Activated CD8-positive, alpha-beta T cell treated with anti-CD3 and anti-CD28 coated beads, Interleukin-2, amount 10 ng/mL, durations not matched to agents 7 days and 5 days (primary cell): Measurements from ENCODE around the gene PSMD12. TPM values are rescaled to one million over a fixed set of nuclear protein-coding genes. Genes with fewer than 3 reads are reported as not detected.

ENCODE experiments used
- ATAC-seq: fragments of 150-1000 bp; cut with Tn5 transposase; one replicate; pipeline ENCODE4 v1.10.0; 2021; ENCODE audit warnings: moderate library complexity
- CTCF ChIA-PET: fragments of 350-600 bp; sonication (Branson Sonifier 250); formaldehyde crosslinking; loops from one replicate; lab custom pipeline; 2021; ENCODE audit warnings: antibody characterized with exemption; lab: Charles Lee
- POLR2A ChIA-PET: fragments of 350-600 bp; sonication (Branson Sonifier 250); formaldehyde crosslinking; loops from one replicate; lab custom pipeline; 2021; ENCODE audit warnings: antibody characterized with exemption; lab: Charles Lee
- DNase-seq: peaks from one replicate; pipeline ENCODE4 v3.0.0-alpha.2; 2020
- H3K27ac Mint-ChIP-seq: one replicate; pipeline ENCODE4 v1.8.0; 2021; ENCODE audit warnings: mild to moderate bottlenecking, mixed read lengths
- H3K27me3 Mint-ChIP-seq: one replicate; pipeline ENCODE4 v1.8.0; 2021; ENCODE audit warnings: low read depth, mixed read lengths
- H3K36me3 Mint-ChIP-seq: one replicate; pipeline ENCODE4 v1.8.0; 2021; ENCODE audit warnings: low read depth, mixed read lengths
- H3K4me1 Mint-ChIP-seq: one replicate; pipeline ENCODE4 v1.8.0; 2021; ENCODE audit warnings: low read depth, mixed read lengths
- H3K4me3 Mint-ChIP-seq: one replicate; pipeline ENCODE4 v1.8.0; 2021; ENCODE audit warnings: mild to moderate bottlenecking, mixed read lengths
- H3K9me3 Mint-ChIP-seq: one replicate; pipeline ENCODE4 v1.8.0; 2022; ENCODE audit warnings: mixed read lengths; ENCODE audit not compliant: insufficient read depth
- total RNA-seq, 2 experiments: library from RNA; stranded (reverse); gene quantifications; one replicate each; pipeline ENCODE4 v1.2.3, GENCODE V29; 2021

Gene PSMD12
- total RNA-seq, 2 experiments from 2014 or later = 49.4 to 53.9 TPM

DNA sequence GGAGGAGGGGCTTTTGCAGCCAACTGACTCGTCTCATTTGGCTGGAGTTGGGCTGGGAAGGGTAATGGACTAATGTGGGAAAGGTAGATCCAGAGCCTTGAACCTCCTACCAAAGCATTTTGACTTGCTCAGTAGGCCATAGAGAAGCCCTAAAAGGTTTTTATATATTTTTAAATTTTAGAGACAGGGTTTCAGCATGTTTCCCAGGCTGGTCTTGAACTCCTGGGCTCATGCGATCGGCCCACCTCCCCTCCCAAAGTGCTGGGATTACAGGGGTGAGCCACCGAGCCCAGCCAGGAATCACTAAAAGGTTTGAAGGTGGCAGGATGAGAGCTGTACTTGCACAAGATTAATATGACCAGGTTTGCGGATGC lies 8.7 kb upstream of the PSMD12 start:
- ChIA-PET POLR2A (interaction anchor here (0.6 to 8.2 kb wide), 8 partner anchors 8 to 342 kb away, joined by 3 to 135 read pairs (median 4); no protein-coding TSS in a partner anchor), CTCF (interaction anchor here (0.7 to 13.5 kb wide), 46 partner anchors 12 to 584 kb away, joined by 3 to 365 read pairs (median 4); partner anchors contain the start of genes NOL11 and PSMD12)
- Mint-ChIP-seq H3K4me3 (peak overlapping the region; percentile 35), H3K27me3 (no peaks in the 10 kb centered on the region), H3K4me1 (peaks cover 37% of the 10 kb centered on the region), H3K9me3 (no peaks in the 10 kb centered on the region), H3K27ac (no peak overlapping the region), H3K36me3 (peaks cover 11% of the 10 kb centered on the region)
- no peak for DNase-seq
- ATAC-seq = no peak

GRCh38 chr17:67374329-67375053 lies 8.1 kb upstream of the PSMD12 start:
- no peak overlapping the region for H3K27ac Mint-ChIP-seq
- ChIA-PET CTCF (interaction anchor here (0.6 to 13.5 kb wide), 53 partner anchors 11 to 585 kb away, joined by 3 to 365 read pairs (median 4); partner anchors contain the start of genes NOL11 and PSMD12), POLR2A (interaction anchor here (1.1 to 8.2 kb wide), 5 partner anchors 13 to 343 kb away, joined by 3 to 135 read pairs (median 4); no protein-coding TSS in a partner anchor)
- peaks cover 36% of the 10 kb centered on the region for H3K4me1 Mint-ChIP-seq
- H3K27me3 Mint-ChIP-seq = no peaks in the 10 kb centered on the region
- peak; percentile 94 for DNase-seq
- peak; percentile 38 for ATAC-seq
- peak overlapping the region; percentile 35 for H3K4me3 Mint-ChIP-seq
- H3K36me3 Mint-ChIP-seq = peaks cover 6% of the 10 kb centered on the region
- no peaks in the 10 kb centered on the region for H3K9me3 Mint-ChIP-seq

GRCh38 chr17:67372751-67373150 lies 6.4 kb upstream of the PSMD12 start:
- no peak for ATAC-seq
- ChIA-PET POLR2A (no interaction called here), CTCF (interaction anchor here (1.7 to 13.5 kb wide), 6 partner anchors 69 to 316 kb away, joined by 6 to 365 read pairs (median 51); no protein-coding TSS in a partner anchor)
- peaks cover 33% of the 10 kb centered on the region for H3K4me1 Mint-ChIP-seq
- no peak overlapping the region for H3K27ac Mint-ChIP-seq
- H3K4me3 Mint-ChIP-seq = no peak overlapping the region
- no peaks in the 10 kb centered on the region for H3K36me3 Mint-ChIP-seq
- no peaks in the 10 kb centered on the region for H3K27me3 Mint-ChIP-seq
- no peak for DNase-seq
- H3K9me3 Mint-ChIP-seq = no peaks in the 10 kb centered on the region

- Mint-ChIP-seq H3K27me3 (no peaks in the 10 kb centered on the region), H3K36me3 (peaks cover 14% of the 10 kb centered on the region), H3K9me3 (no peaks in the 10 kb centered on the region), H3K27ac (no peak overlapping the region), H3K4me3 (no peak overlapping the region), H3K4me1 (peaks cover 33% of the 10 kb centered on the region)
- DNase-seq = no peak
- no peak for ATAC-seq
- POLR2A ChIA-PET = no interaction called here
- CTCF ChIA-PET = interaction anchor here (1.2 to 14.0 kb wide), 3 partner anchors 7 to 320 kb away, joined by 4 to 146 read pairs (median 5); partner anchors contain the start of gene PITPNC1
These were observed 3.3 kb upstream of the PSMD12 start for GRCh38 chr17:67369676-67370075.

- ChIA-PET POLR2A (interaction anchor here (0.7 to 4.2 kb wide), 7 partner anchors 9 to 359 kb away, joined by 3 to 20 read pairs (median 5); partner anchors contain the start of genes NOL11 and PITPNC1), CTCF (interaction anchor here (1.0 to 14.0 kb wide), 6 partner anchors 11 to 351 kb away, joined by 3 to 146 read pairs (median 4); partner anchors contain the start of gene PITPNC1)
- Mint-ChIP-seq H3K36me3 (peaks cover 37% of the 10 kb centered on the region), H3K27me3 (no peaks in the 10 kb centered on the region), H3K9me3 (no peaks in the 10 kb centered on the region), H3K27ac (peak overlapping the region; percentile 90), H3K4me3 (peak overlapping the region; percentile 89), H3K4me1 (peaks cover 56% of the 10 kb centered on the region)
- no peak for DNase-seq
- peak; percentile 6 for ATAC-seq
These were observed 612 bp downstream of the PSMD12 start for GRCh38 chr17:67365738-67366192.

DNA sequence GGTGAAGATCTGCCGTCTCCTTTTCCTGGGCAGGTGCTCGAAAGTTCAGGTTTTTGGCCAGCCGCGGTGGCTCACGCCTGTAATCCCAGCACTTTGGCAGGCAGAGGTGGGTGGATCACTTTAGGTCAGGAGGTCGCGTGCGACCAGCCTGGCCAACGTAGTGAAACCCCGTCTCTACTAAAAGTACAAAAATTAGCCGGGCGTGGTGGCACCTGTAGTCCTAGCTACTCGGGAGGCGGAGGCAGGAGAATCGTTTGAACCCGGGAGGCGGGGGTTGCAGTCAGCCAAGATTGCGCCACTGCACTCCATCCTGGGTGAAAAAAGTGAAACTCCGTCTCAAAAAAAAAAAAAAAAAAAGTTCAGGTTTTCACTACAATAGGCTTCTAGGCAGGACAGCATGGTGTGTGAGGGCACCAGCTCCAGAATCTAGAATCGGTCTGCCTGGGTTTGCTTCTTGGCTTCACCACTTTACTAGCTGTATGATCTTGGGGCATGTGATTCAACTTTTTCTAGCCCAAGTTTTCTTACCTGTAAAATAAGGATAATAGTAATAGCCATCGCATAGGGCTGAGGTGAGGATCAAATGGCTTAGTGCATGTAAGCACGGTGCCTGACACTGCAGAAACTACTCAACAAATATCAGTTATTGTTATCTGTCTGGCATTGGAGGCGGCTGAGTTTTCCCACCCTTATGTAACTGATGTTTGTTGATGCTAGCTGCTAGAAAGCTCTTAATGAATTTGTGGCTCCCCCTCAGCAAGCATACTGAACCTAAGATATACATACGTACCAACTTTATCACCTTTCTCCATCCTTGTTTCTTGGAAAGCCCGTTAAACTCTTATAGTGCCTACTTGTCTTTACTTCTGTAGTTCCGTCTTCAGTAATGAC lies 1.3 kb downstream of the PSMD12 start:
- CTCF ChIA-PET = interaction anchor here (1.4 to 14.0 kb wide), 4 partner anchors 11 to 118 kb away, joined by 3 to 146 read pairs (median 5); partner anchors contain the start of gene PITPNC1
- DNase-seq = no peak

DNA sequence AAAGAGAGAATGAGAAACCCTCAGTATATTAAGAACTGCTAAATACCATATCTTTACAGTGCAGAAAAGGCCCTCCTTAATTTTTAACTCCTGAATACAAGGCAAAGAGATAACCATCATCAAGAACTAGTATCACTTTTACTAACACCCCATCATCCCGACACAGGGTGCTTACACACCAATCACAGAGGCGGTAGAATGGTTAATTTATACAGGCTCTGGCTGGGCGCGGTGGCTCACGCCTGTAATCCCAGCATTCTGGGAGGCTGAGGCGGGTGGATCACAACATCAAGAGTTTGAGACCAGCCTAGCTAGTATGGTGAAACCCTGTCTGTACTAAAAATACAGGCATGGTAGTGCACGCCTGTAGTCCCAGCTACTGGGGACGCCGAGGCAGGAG lies 4.2 kb downstream of the PSMD12 start:
- no peak for DNase-seq
- no peaks in the 10 kb centered on the region for H3K27me3 Mint-ChIP-seq

More for the DNA sequence above, 1.3 kb downstream of the PSMD12 start:
- Mint-ChIP-seq H3K27me3 (no peaks in the 10 kb centered on the region), H3K36me3 (peaks cover 43% of the 10 kb centered on the region), H3K9me3 (no peaks in the 10 kb centered on the region), H3K27ac (peak overlapping the region; percentile 90), H3K4me3 (peak overlapping the region; percentile 89), H3K4me1 (peaks cover 62% of the 10 kb centered on the region)
- POLR2A ChIA-PET = interaction anchor here (0.7 to 4.2 kb wide), 7 partner anchors 9 to 360 kb away, joined by 3 to 20 read pairs (median 5); partner anchors contain the start of genes NOL11 and PITPNC1
- ATAC-seq = no peak

DNA sequence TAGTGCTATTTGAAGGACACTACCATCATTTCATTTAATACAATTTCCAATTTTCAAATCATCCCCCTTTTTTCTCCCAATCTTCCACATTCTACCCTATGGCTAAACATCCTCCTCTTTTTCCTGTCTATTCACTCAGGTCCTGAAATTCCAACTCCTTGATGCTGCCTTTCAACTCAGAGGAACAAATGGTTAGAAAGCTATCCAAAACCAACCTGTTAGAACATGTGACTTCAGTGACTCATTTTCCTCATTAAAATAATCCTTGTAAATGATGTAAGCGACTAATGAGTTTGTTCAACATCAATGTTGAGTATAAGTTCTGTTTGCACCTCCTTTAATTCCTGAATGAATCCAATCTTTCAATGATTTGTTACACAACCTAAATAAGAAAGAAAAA lies 5.5 kb downstream of the PSMD12 start:
- H3K36me3 Mint-ChIP-seq = peaks cover 60% of the 10 kb centered on the region
- ChIA-PET CTCF (interaction anchor here (0.9 to 14.0 kb wide), 5 partner anchors 9 to 310 kb away, joined by 3 to 146 read pairs (median 4); partner anchors contain the start of gene PITPNC1), POLR2A (interaction anchor here (0.6 kb wide), 2 partner anchors 162 to 363 kb away, joined by 3 read pairs; no protein-coding TSS in a partner anchor)
- DNase-seq = no peak
- peak overlapping the region; percentile 69 for H3K27ac Mint-ChIP-seq
- no peak overlapping the region for H3K4me3 Mint-ChIP-seq
- no peaks in the 10 kb centered on the region for H3K9me3 Mint-ChIP-seq
- H3K27me3 Mint-ChIP-seq = no peaks in the 10 kb centered on the region
- peaks cover 63% of the 10 kb centered on the region for H3K4me1 Mint-ChIP-seq
- ATAC-seq = no peak

More for the DNA sequence above, 4.2 kb downstream of the PSMD12 start:
- Mint-ChIP-seq H3K36me3 (peaks cover 56% of the 10 kb centered on the region), H3K4me3 (no peak overlapping the region), H3K9me3 (no peaks in the 10 kb centered on the region), H3K4me1 (peaks cover 70% of the 10 kb centered on the region), H3K27ac (no peak overlapping the region)
- no peak for ATAC-seq
- ChIA-PET CTCF (interaction anchor here (0.6 to 14.0 kb wide), 4 partner anchors 14 to 268 kb away, joined by 3 to 146 read pairs (median 3); partner anchors contain the start of gene PITPNC1), POLR2A (no interaction called here)

DNA sequence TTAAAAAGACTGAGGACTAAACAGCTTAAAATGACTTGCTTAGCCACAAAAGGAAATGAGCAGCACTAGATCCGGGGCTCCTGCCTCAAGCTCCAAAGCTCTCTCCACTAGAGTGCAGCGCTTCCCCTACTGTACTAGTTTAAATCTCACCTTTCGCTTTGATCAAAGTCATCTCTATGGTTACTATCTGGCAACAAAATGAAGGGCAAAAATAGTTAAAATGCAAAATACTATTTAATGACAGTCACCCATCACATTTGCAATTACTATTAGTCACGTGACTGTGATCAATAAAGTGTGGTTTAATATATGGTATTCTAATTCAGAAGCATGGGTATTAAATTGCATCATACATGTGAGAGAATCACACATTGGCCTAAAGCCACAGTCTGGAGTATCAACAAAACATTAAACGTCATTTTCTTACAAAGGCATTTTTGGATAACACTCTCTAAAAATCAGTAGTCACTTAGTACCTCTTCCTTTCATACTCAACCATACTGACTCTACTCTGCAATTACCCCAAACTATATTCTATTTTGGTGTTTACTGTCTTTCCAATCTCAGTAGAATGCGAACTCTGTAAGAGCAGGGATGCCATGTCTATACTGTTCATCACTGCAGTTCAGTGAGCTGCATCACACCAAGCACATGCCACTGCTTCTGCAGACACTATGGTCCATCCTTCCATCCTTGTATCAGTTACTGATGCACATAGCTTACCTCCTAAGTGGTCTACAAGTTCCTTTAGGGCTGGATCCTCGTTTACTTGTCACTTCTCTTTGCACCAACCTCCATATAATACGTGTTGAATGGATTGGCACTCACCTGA lies 6.2 kb downstream of the PSMD12 start:
- Mint-ChIP-seq H3K27ac (peak overlapping the region; percentile 69), H3K27me3 (no peaks in the 10 kb centered on the region), H3K4me3 (peak overlapping the region; percentile 12), H3K4me1 (peaks cover 57% of the 10 kb centered on the region), H3K36me3 (peaks cover 58% of the 10 kb centered on the region), H3K9me3 (no peaks in the 10 kb centered on the region)
- CTCF ChIA-PET = interaction anchor here (0.8 to 14.0 kb wide), 13 partner anchors 8 to 330 kb away, joined by 3 to 146 read pairs (median 4); partner anchors contain the start of gene PITPNC1
- peak; percentile 87 for ATAC-seq
- POLR2A ChIA-PET = interaction anchor here (0.6 to 0.9 kb wide), 5 partner anchors 14 to 357 kb away, joined by 3 read pairs; partner anchors contain the start of gene PITPNC1
- peak; percentile 76 for DNase-seq

- H3K36me3 Mint-ChIP-seq = peaks cover 60% of the 10 kb centered on the region
- ATAC-seq (no peak), DNase-seq (no peak)
- no peaks in the 10 kb centered on the region for H3K27me3 Mint-ChIP-seq
- no peaks in the 10 kb centered on the region for H3K9me3 Mint-ChIP-seq
- ChIA-PET POLR2A (interaction anchor here (1.1 kb wide), 1 partner anchor 21 kb away, joined by 3 read pairs; no protein-coding TSS in a partner anchor), CTCF (interaction anchor here (1.1 to 14.0 kb wide), 3 partner anchors 10 to 358 kb away, joined by 3 to 146 read pairs (median 9); partner anchors contain the start of gene PITPNC1)
- H3K4me3 Mint-ChIP-seq = no peak overlapping the region
- peak overlapping the region; percentile 78 for H3K27ac Mint-ChIP-seq
- peaks cover 46% of the 10 kb centered on the region for H3K4me1 Mint-ChIP-seq
These were observed 7.8 kb downstream of the PSMD12 start for GRCh38 chr17:67358612-67359011.
